Neuronal stem cell (in vitro differentiated cells): Measurements from ENCODE around the gene KLF14.

Source experiments
- DNase-seq: peaks from one replicate; pipeline ENCODE4 v3.0.0-alpha.2; 2013; ENCODE audit warnings: low spot score
- H2AFZ ChIP-seq: one replicate; pipeline ENCODE4 v1.6.1; 2013; ENCODE audit warnings: mild to moderate bottlenecking, low read length, inconsistent platforms
- H2AK5ac ChIP-seq: 2 replicates; pipeline ENCODE4 v1.6.1; 2013; ENCODE audit warnings: low read depth, mild to moderate bottlenecking, inconsistent platforms, low read length, moderate library complexity, mixed read lengths
- H2BK120ac ChIP-seq: 2 replicates; pipeline ENCODE4 v1.6.1; 2013; ENCODE audit warnings: low read depth, mild to moderate bottlenecking, inconsistent platforms, low read length, moderate library complexity, mixed read lengths
- H2BK12ac ChIP-seq: one replicate; pipeline ENCODE4 v1.6.1; 2013; ENCODE audit warnings: low read length, inconsistent platforms
- H2BK15ac ChIP-seq: 2 replicates; pipeline ENCODE4 v1.6.1; 2013; ENCODE audit warnings: mild to moderate bottlenecking, low read length, inconsistent platforms, mixed read lengths
- H2BK5ac ChIP-seq: one replicate; pipeline ENCODE4 v1.6.1; 2013; ENCODE audit warnings: inconsistent platforms, mild to moderate bottlenecking, low read length, moderate library complexity
- H3K14ac ChIP-seq: one replicate; pipeline ENCODE4 v1.6.1; 2013; ENCODE audit warnings: low read length, inconsistent platforms
- H3K18ac ChIP-seq: 2 replicates; pipeline ENCODE4 v1.6.1; 2013; ENCODE audit warnings: low read length, inconsistent platforms
- H3K23ac ChIP-seq: 2 replicates; pipeline ENCODE4 v1.6.1; 2013; ENCODE audit warnings: low read depth, mild to moderate bottlenecking, mixed read lengths, low read length, inconsistent platforms; ENCODE audit not compliant: poor library complexity
- H3K27ac ChIP-seq: replicated peaks from 3 replicates; pipeline ENCODE4 v1.5.1; 2013; ENCODE audit warnings: low read length, inconsistent platforms
- H3K27me3 ChIP-seq, 3 experiments: 2 replicates each; pipeline ENCODE4 v1.6.1; 2013; ENCODE audit warnings: low read length in 3 of 3, mild to moderate bottlenecking in 2 of 3, inconsistent platforms in 1 of 3, low read depth in 1 of 3, mixed read lengths in 1 of 3, moderate library complexity in 1 of 3; ENCODE audit not compliant: control insufficient read depth in 3 of 3, insufficient read depth in 3 of 3
- H3K36me3 ChIP-seq, 2 donors: replicated peaks in 1 of 2; 2 replicates each; pipeline ENCODE4 v1.6.1; 2013; ENCODE audit warnings: low read length in 2 of 2; ENCODE audit not compliant: control insufficient read depth in 2 of 2, insufficient read depth in 2 of 2
- H3K4ac ChIP-seq: 2 replicates; pipeline ENCODE4 v1.6.1; 2013; ENCODE audit warnings: inconsistent platforms, mild to moderate bottlenecking, low read length, moderate library complexity
- H3K4me1 ChIP-seq, 2 donors: 1 replicate in 1 of 2; 2 replicates in 1 of 2; pipeline ENCODE4 v1.6.1; 2013; ENCODE audit warnings: low read length in 2 of 2, low read depth in 1 of 2; ENCODE audit not compliant: control insufficient read depth in 2 of 2, insufficient read depth in 1 of 2
- H3K4me2 ChIP-seq: one replicate; pipeline ENCODE4 v1.6.1; 2013; ENCODE audit warnings: mild to moderate bottlenecking, low read length, inconsistent platforms; ENCODE audit not compliant: insufficient read depth, poor library complexity, severe bottlenecking
- H3K4me3 ChIP-seq, 2 donors: 2 replicates each; pipeline ENCODE4 v1.5.1; 2013; ENCODE audit warnings: low read length in 2 of 2, mild to moderate bottlenecking in 2 of 2, inconsistent platforms in 1 of 2, moderate library complexity in 1 of 2
- H3K79me1 ChIP-seq: one replicate; pipeline ENCODE4 v1.6.1; 2013; ENCODE audit warnings: low read depth, mild to moderate bottlenecking, inconsistent platforms, low read length, moderate library complexity
- H3K9ac ChIP-seq: one replicate; pipeline ENCODE4 v1.6.1; 2013; ENCODE audit warnings: mild to moderate bottlenecking, low read depth, low read length, inconsistent platforms; ENCODE audit not compliant: poor library complexity
- H3K9me3 ChIP-seq, 2 donors: replicated peaks in 1 of 2; 2 replicates each; pipeline versions ENCODE3 to v1.6.1; 2013; ENCODE audit warnings: low read length in 2 of 2, mild to moderate bottlenecking in 2 of 2, inconsistent platforms in 1 of 2, low read depth in 1 of 2, mixed read lengths in 1 of 2, moderate library complexity in 1 of 2; ENCODE audit not compliant: control insufficient read depth in 2 of 2, insufficient read depth in 1 of 2
- H4K8ac ChIP-seq: one replicate; pipeline ENCODE4 v1.6.1; 2013; ENCODE audit warnings: low read depth, mild to moderate bottlenecking, inconsistent platforms, low read length, moderate library complexity
- H4K91ac ChIP-seq: one replicate; pipeline ENCODE4 v1.6.1; 2013; ENCODE audit warnings: low read length, low read depth, mild to moderate bottlenecking, inconsistent platforms; ENCODE audit not compliant: poor library complexity
- WGBS, 2 donors: extraction: QIAGEN DNeasy Blood & Tissue Kit; methylation state at CpG; one replicate each; pipeline ENCODE4 v1.1.7; 2013; ENCODE audit warnings: missing lambda C conversion rate in 2 of 2, mixed read lengths in 1 of 2; ENCODE audit not compliant: insufficient read length in 2 of 2, insufficient replicate concordance in 1 of 2; ENCODE audit errors: extremely low coverage in 2 of 2; 5-methylcytosine and 5-hydroxymethylcytosine counted together

The KLF14 gene

DNA sequence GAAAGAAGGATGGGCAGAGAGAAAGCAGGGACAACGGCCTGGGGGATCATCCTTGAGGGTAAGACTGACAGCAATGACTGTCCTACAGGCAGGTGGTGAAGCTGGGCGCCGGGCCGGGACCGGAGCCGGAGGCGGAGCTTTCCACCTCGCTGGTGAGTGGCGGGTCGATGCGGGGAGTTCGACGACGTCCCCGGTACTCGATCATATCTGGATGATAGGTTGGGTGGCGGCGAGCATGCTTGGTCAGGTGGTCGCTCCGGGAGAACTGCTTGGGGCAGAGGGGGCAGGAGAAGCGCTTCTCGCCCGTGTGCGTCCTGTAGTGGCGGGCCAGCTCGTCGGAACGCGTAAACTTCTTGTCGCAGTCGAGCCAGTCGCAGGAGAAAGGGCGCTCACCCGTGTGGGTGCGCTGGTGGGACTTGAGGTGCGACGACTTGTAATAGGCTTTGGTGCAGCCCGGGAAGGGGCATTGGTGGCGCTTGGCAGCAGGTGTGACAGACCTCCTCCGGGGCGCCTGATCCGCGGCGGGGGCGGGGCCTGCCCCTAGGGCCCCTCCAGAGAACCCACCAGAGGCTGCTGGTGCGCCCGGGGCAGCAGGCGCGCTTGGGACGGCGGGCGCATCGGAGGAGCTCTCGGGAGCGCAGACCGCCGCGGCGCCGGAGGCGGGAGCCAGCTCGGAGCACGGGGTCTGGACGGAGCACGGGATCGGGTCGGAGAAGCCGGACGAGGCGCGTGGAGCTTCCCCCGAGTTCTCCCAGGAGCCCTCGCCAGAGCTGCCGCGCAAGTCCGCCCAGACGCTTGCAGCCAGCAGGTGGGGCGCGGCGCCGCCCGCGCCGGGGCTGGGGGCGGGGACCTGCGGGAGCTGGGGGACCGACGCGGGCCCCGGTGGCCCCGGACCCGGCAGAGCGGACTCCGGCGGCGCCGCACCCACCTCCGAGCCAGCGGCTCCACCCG, 752 bp downstream of the KLF14 start:
- no peak overlapping the region for H2BK12ac ChIP-seq
- H4K8ac ChIP-seq, result no peak overlapping the region
- H3K9ac ChIP-seq, result peak overlapping the region; percentile 37
- H2BK5ac ChIP-seq, result peak overlapping the region; percentile 57
- H3K23ac ChIP-seq, result peak overlapping the region; percentile 96
- H3K4me2 ChIP-seq, result peak overlapping the region; percentile 86
- H3K9me3 ChIP-seq, result peaks cover 14 to 26% of the 10 kb centered on the region in 2 donors
- H2AK5ac ChIP-seq, result no peak overlapping the region
- H2BK15ac ChIP-seq, result no peak overlapping the region
- H3K27me3 ChIP-seq, result peaks cover 11 to 84% (median 33%) of the 10 kb centered on the region in 3 experiments
- no peak overlapping the region for H4K91ac ChIP-seq
- no peak overlapping the region for H2BK120ac ChIP-seq
- peak overlapping the region; percentile 80 for H3K18ac ChIP-seq
- no peaks in the 10 kb centered on the region for H3K4me1 ChIP-seq
- no peak for DNase-seq
- no peak overlapping the region for H3K27ac ChIP-seq
- H3K14ac ChIP-seq, result no peak overlapping the region
- H3K4ac ChIP-seq, result no peak overlapping the region
- H3K4me3 ChIP-seq, result peak overlapping the region; percentile 45 to 89
- H2AFZ ChIP-seq, result peak overlapping the region; percentile 90
- no CpG with 5 or more reads among the region's 100 CpGs for WGBS, 2 donors
- no peaks in the 10 kb centered on the region for H3K36me3 ChIP-seq
- no peaks in the 10 kb centered on the region for H3K79me1 ChIP-seq

DNA sequence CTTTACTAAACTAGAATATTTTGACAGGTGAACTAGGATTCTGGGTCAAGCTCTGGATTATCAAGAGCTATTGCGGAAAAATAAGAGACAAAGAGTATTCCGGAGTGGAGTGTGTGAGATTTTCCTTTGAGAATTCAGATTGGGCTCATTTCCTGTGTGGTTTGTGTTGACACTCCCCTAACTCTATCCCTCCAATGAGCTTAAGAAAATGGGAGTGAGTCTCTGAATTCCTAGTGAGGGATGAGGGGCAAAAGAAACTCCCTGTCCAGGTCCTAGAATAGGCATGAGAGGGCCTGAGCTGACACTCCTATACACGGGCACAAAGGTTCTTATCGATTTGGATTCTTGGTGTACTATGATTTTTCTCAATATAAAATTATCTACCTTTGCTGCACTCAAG, 10.2 kb downstream of the KLF14 start:
- no peak overlapping the region for H2BK15ac ChIP-seq

DNA sequence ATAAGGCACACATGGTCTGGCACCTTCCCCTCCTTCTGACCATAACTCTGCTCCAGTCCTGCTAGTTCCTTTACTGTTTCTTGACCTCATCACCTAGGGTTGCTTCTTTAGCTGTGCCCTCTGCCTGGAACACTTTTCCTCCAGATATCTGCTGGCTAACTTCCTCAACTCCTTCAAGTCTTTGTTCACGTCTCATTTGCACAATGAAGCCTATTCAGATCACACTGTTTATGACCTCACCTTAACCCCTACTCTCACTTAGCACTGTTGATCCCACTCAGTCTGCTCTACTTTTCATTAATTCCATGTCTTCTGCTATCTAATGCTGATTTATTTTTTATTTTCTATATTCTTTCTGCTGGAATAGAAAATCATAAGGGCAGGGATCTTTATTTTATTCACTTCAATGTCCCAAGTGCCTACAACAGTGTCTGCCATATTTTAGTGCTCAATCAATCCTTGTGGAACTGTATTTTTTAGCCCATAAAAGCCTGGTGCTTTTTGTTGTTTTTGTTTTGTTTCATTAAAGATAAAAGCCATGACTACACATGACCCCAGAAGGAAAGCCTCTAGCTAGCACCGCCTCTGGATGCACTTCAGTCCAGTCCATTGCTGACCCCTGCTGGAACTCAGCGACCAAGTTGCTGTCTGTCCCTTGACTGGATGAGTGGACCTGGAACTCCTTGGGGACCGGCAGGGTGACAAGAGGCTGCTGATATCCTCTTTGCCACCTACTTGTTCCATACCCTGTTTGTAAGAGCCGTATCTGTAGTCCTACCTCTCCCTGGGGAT, 12.3 kb downstream of the KLF14 start:
- H4K8ac ChIP-seq, result no peak overlapping the region
- WGBS, 2 donors, result no CpG with 5 or more reads among the region's 5 CpGs
- no peak overlapping the region for H3K27ac ChIP-seq

More for the DNA sequence above, 10.2 kb downstream of the KLF14 start:
- no peak for DNase-seq
- no peak overlapping the region for H4K8ac ChIP-seq
- no peaks in the 10 kb centered on the region for H3K36me3 ChIP-seq
- no peaks in the 10 kb centered on the region for H3K79me1 ChIP-seq
- H3K18ac ChIP-seq, result no peak overlapping the region
- no peak overlapping the region for H3K9ac ChIP-seq
- H3K27ac ChIP-seq, result no peak overlapping the region
- H3K14ac ChIP-seq, result no peak overlapping the region
- no peaks in the 10 kb centered on the region for H3K4me1 ChIP-seq
- no CpG with 5 or more reads among the region's 4 CpGs for WGBS, 2 donors
- no peaks in the 10 kb centered on the region for H3K9me3 ChIP-seq
- no peak overlapping the region for H3K23ac ChIP-seq
- H2BK120ac ChIP-seq, result no peak overlapping the region
- H2AK5ac ChIP-seq, result no peak overlapping the region
- H2BK12ac ChIP-seq, result no peak overlapping the region
- H3K4ac ChIP-seq, result no peak overlapping the region
- peaks cover 0 to 9% (median 0%) of the 10 kb centered on the region in 3 experiments for H3K27me3 ChIP-seq
- no peak overlapping the region for H2BK5ac ChIP-seq
- no peak overlapping the region for H3K4me3 ChIP-seq
- H3K4me2 ChIP-seq, result no peak overlapping the region
- no peak overlapping the region for H2AFZ ChIP-seq
- no peak overlapping the region for H4K91ac ChIP-seq

DNA sequence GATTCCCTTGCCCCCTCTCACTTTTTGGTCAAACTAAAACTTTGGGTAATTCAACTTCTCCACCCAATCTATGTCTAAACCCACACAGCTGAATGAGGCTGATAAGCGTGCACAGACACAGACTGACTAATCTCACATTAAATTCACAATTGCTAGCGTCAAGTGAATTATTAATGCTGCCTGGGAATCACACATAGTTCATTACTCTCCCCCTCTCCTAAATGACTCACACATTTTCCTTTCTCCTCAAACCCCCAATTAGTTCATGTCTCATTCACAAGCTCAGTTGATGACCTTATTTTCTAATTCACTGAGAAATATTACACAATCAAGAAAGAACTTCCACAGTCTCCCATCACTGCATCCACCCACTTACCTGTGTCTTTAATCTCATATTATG, 14.5 kb downstream of the KLF14 start:
- H4K8ac ChIP-seq, result no peak overlapping the region
- no peak overlapping the region for H3K23ac ChIP-seq
- no peaks in the 10 kb centered on the region for H3K9me3 ChIP-seq
- H3K79me1 ChIP-seq, result no peaks in the 10 kb centered on the region
- no peaks in the 10 kb centered on the region for H3K27me3 ChIP-seq
- no CpG with 5 or more reads among the region's 2 CpGs for WGBS, 2 donors
- no peak overlapping the region for H2BK5ac ChIP-seq
- H3K36me3 ChIP-seq, result no peaks in the 10 kb centered on the region
- H2AFZ ChIP-seq, result no peak overlapping the region
- H3K4me3 ChIP-seq, result no peak overlapping the region
- H3K14ac ChIP-seq, result no peak overlapping the region
- no peak overlapping the region for H3K27ac ChIP-seq
- no peak overlapping the region for H2BK120ac ChIP-seq
- H2BK15ac ChIP-seq, result no peak overlapping the region
- H3K4ac ChIP-seq, result no peak overlapping the region
- H3K4me2 ChIP-seq, result no peak overlapping the region
- no peaks in the 10 kb centered on the region for H3K4me1 ChIP-seq
- H2AK5ac ChIP-seq, result no peak overlapping the region
- DNase-seq, result no peak
- H3K9ac ChIP-seq, result no peak overlapping the region
- H4K91ac ChIP-seq, result no peak overlapping the region
- no peak overlapping the region for H2BK12ac ChIP-seq
- H3K18ac ChIP-seq, result no peak overlapping the region

More for the DNA sequence above, 12.3 kb downstream of the KLF14 start:
- DNase-seq, result peak; percentile 58
- Histone ChIP-seq H2BK15ac (no peak overlapping the region), H2AFZ (peak overlapping the region; percentile 13), H3K9ac (no peak overlapping the region), H3K36me3 (no peaks in the 10 kb centered on the region), H3K4me3 (no peak overlapping the region), H3K9me3 (no peaks in the 10 kb centered on the region), H2AK5ac (no peak overlapping the region), H3K27me3 (no peaks in the 10 kb centered on the region), H3K79me1 (no peaks in the 10 kb centered on the region), H3K4ac (no peak overlapping the region), H4K91ac (no peak overlapping the region), H3K4me1 (no peaks in the 10 kb centered on the region), H3K4me2 (no peak overlapping the region), H3K18ac (no peak overlapping the region), H2BK5ac (no peak overlapping the region), H3K23ac (no peak overlapping the region), H2BK120ac (no peak overlapping the region), H3K14ac (no peak overlapping the region), H2BK12ac (no peak overlapping the region)
